Mucosa of rectum (tissue), 2 donors: ENCODE data around the gene STK36.

Experiments used
- H3K27ac ChIP-seq, 2 donors: one replicate each; pipeline ENCODE4 v1.7.0; 2013; ENCODE audit warnings: inconsistent platforms in 2 of 2, low read depth in 2 of 2, low read length in 2 of 2
- H3K27me3 ChIP-seq, 2 donors: one replicate each; pipeline ENCODE4 v1.7.0; 2013; ENCODE audit warnings: low read length in 2 of 2; ENCODE audit not compliant: control insufficient read depth in 2 of 2, insufficient read depth in 2 of 2
- H3K36me3 ChIP-seq, 2 donors: one replicate each; pipeline ENCODE4 v1.7.0; 2013; ENCODE audit warnings: low read length in 2 of 2; ENCODE audit not compliant: control insufficient read depth in 2 of 2, insufficient read depth in 2 of 2
- H3K4me1 ChIP-seq, 2 donors: one replicate each; pipeline ENCODE4 v1.7.0; 2013; ENCODE audit warnings: low read length in 2 of 2, mild to moderate bottlenecking in 1 of 2; ENCODE audit not compliant: control insufficient read depth in 2 of 2, insufficient read depth in 2 of 2
- H3K4me3 ChIP-seq, 2 donors: one replicate each; pipeline ENCODE4 v1.7.0; 2013; ENCODE audit warnings: low read length in 2 of 2
- H3K9ac ChIP-seq, 2 donors: one replicate each; pipeline ENCODE4 v1.7.0; 2013; ENCODE audit warnings: low read length in 2 of 2, low read depth in 1 of 2, mild to moderate bottlenecking in 1 of 2
- H3K9me3 ChIP-seq, 2 donors: one replicate each; pipeline ENCODE4 v1.7.0; 2013; ENCODE audit warnings: low read length in 2 of 2; ENCODE audit not compliant: control insufficient read depth in 2 of 2
- donor health status: healthy.
- donor health status: Normal muscosa, but diverticular disease.

The STK36 gene

DNA sequence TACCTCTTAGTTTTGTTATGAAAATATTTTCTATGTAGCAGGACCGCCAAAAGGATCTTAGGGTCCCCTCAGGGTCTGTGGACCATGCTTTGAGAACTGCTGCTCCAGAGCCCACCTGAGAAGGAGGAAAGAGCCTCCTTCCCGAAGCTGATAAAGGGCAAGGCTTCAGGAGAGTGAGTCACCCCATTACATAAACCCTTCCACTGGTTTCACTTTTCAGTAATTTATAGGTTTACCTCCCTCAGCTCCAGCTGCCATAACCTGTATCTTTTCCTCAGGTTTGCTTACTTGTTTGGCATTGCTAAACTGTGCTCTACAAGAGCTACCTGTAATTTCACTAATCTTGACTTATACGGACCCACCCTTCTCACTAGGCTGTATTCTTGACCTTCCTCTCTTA, 45.4 kb downstream of the STK36 start:
- H3K4me3 ChIP-seq = peak overlapping the region in 1 of 2 donors; percentile 17
- peak overlapping the region; percentile 17 to 77 for H3K27ac ChIP-seq
- H3K9me3 ChIP-seq = no peaks in the 10 kb centered on the region
- no peaks in the 10 kb centered on the region for H3K36me3 ChIP-seq
- H3K9ac ChIP-seq = peak overlapping the region in 1 of 2 donors; percentile 60
- H3K27me3 ChIP-seq = no peaks in the 10 kb centered on the region
- H3K4me1 ChIP-seq = peaks cover 0 to 7% of the 10 kb centered on the region in 2 donors

DNA sequence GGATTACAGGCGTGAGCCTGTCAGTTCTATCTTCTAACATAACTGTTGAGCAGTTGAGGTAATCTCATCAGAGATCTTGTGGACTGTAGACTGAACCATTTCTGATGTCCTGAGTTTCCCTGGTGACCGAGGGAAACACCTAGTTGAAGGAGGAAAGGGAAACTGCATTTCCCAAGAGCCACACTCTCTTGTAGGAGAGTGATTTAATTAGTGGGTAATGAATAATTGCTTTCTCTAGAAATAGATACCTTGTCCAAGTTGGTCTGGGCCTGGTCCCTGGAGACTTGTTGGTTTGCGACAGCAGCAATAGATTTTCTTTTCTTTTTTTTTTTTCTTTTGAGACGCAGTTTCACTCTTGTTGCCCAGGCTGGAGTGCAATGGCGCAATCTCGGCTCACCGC, 46.2 kb downstream of the STK36 start:
- Histone ChIP-seq H3K36me3 (no peaks in the 10 kb centered on the region), H3K9ac (no peak overlapping the region), H3K4me1 (peaks cover 0 to 10% of the 10 kb centered on the region in 2 donors), H3K9me3 (no peaks in the 10 kb centered on the region), H3K27ac (no peak overlapping the region), H3K27me3 (no peaks in the 10 kb centered on the region), H3K4me3 (no peak overlapping the region)

DNA sequence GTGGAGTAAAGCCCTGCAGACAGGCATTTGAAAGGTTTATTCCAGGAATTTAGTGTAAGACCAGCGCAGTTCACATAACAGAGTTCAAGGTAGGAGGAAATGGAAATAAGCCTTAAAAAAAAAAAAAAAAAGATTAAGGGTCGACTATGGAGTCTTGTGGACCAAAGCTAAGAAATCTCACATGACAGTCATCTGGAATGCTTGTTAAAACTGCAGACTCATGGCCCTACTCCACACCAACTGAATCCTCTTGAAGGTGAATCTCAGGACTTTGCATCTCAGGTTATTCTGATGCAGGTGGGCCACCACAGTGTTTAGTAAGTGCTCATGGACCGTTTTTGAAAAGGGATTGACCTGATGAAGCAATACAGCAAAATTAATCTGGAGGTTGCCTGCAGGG, 47.6 kb downstream of the STK36 start:
- Histone ChIP-seq H3K9ac (no peak overlapping the region), H3K4me1 (peaks cover 0 to 10% of the 10 kb centered on the region in 2 donors), H3K27ac (no peak overlapping the region), H3K4me3 (no peak overlapping the region), H3K36me3 (no peaks in the 10 kb centered on the region), H3K27me3 (no peaks in the 10 kb centered on the region), H3K9me3 (no peaks in the 10 kb centered on the region)

DNA sequence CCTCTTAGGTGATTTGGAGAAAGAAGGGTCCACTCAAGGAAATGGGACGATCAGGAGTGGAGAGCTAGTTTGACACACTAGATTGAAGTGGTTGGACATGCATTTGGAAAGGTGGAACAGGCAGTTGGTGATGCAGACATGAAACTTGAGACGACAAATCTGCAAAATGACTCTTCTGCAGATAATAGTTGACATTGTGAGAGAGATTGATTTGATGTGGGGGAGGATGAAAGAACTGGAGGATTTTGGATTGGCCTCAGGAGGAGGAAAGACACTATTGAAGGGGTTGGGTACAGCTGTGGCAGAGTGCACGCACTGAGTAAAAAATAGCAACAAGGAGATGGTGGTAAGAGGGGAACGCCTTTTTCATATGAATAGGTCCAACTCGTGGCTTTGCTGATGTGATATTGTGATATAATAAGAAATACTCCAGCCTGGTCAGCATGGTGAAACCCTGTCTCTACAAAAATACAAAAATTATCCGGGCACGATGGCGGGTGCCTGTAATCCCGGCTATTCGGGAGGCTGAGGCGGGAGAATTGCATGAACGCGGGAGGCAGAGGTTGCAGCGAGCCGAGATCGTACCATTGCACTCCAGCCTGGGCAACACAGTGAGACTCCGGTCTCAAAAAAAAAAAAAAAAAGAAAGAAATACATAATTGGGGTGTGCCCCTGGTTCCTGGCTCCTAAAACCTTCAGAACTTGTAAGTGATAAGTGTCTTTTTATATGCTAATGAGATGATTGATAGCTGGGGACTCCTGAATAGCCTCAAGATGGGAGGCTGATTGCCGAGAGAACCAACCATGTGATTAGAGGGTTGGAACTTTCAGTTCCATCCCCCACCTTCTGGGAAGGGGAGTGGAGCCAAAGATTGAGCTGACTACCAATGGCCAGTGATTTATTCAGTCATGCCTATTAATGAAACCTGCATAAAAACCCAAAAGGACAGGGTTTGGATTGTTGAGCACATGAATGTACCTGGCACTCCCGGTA, 48.5 kb downstream of the STK36 start:
- no peak overlapping the region for H3K27ac ChIP-seq
- H3K4me3 ChIP-seq = no peak overlapping the region
- H3K9me3 ChIP-seq = no peaks in the 10 kb centered on the region
- no peaks in the 10 kb centered on the region for H3K27me3 ChIP-seq
- no peak overlapping the region for H3K9ac ChIP-seq
- H3K4me1 ChIP-seq = peaks cover 0 to 10% of the 10 kb centered on the region in 2 donors
- H3K36me3 ChIP-seq = no peaks in the 10 kb centered on the region

DNA sequence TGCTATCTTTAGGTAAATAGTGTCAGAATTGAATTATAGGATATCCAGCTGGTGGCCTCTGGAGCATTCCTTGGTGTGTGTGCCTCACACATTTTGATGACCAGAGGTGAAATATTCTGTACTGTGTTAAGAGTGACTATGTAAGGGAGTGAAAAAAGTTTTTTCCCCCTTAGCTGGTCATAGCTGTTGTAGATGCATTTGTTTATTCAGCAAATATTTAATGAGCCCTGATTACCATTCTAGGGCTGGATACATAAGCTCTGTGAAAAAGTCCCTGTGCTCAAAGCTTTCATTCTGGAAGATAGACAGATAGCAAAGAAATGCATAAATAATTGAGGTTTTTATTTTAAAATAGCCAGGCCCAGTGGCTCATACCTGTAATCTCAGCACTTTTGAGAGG, 49.6 kb downstream of the STK36 start:
- Histone ChIP-seq H3K4me3 (no peak overlapping the region), H3K36me3 (no peaks in the 10 kb centered on the region), H3K9ac (no peak overlapping the region), H3K27ac (no peak overlapping the region), H3K9me3 (no peaks in the 10 kb centered on the region), H3K27me3 (no peaks in the 10 kb centered on the region), H3K4me1 (peaks cover 0 to 10% of the 10 kb centered on the region in 2 donors)

DNA sequence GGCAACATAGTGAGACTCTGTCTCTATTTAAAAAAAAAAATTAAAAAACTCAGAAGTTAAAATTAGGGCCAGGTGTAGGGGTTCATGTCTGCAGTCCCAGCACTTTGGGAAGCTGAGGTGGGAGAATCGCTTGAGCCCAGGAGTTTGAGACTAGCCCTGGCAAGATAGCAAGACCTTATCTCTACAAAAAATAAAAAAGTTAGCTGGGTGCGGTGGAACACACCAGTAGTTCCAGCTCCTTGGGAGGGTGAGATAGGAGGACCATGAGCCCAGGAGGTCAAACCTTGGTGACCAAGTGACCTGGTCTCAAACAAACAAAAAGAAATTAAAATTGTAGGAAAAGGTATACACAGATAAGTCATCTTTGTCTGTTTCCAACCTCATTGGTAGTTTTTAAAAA, 50.0 kb downstream of the STK36 start:
- Histone ChIP-seq H3K36me3 (no peaks in the 10 kb centered on the region), H3K9me3 (no peaks in the 10 kb centered on the region), H3K27ac (no peak overlapping the region), H3K27me3 (no peaks in the 10 kb centered on the region), H3K4me3 (no peak overlapping the region), H3K4me1 (peaks cover 0 to 8% of the 10 kb centered on the region in 2 donors), H3K9ac (no peak overlapping the region)

DNA sequence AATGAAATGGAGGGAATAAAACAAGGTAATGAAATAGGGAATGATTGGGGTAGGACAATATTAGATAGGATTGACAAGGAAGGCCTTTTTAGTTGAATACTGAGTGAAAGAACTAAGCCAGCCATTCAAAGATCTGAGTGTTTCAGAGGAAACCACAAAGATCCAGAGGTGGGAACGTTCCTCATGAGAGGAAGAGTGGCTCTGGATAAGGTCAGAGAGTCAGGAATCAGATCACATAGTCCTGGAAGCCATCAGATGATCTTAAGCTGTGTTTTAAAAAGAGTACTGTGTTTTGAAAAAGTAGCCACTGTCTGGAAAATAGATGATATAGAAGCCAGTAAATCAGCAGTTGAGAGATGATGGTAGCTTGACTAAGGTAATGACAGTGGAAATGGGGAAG, 50.5 kb downstream of the STK36 start:
- H3K36me3 ChIP-seq = no peaks in the 10 kb centered on the region
- no peaks in the 10 kb centered on the region for H3K27me3 ChIP-seq
- no peak overlapping the region for H3K9ac ChIP-seq
- H3K9me3 ChIP-seq = no peaks in the 10 kb centered on the region
- H3K4me3 ChIP-seq = no peak overlapping the region
- H3K4me1 ChIP-seq = peaks cover 0 to 4% of the 10 kb centered on the region in 2 donors
- no peak overlapping the region for H3K27ac ChIP-seq

DNA sequence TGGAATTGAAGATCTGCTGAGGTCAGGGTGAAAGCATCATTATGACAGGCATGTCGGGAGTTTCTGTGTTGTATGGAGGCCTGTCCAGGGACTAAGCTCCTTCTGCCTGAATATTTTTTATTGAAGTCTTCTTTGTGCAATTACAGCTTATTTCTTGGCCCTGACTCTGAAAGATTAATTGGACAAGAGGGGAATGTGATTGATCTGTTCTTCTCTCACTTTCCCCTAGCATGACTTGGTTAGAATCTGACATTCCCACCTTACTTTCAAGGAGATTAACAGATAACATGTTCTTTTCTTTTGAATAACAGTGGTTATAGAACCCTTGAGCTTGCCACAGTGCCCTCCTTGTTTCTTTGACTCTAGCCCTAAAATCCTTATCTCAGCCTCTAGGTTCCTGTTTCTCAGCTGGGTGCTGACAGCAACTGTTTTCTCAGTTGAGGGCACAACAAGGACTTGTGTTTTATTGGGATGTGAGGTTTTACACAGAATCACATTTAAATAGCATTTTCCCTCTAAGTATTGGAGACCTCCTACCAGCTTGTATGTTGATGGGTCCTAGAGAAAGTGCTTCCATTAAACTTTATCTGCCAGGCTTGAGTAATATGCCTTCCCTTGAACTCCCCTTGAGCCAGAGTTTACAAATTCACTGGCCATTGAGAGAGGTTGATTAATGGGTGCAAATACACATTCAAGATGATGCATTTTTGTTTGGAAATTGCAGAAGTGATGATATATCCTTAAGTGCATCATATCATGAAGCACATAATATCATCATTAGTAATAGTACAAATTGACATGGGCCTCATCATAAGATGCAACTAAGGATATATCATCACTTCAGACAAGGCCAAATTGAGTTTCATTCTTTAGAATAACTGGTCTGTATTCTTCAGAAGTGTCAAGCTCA, 51.2 kb downstream of the STK36 start:
- Histone ChIP-seq H3K4me3 (no peak overlapping the region), H3K27me3 (no peaks in the 10 kb centered on the region), H3K36me3 (peaks cover 0 to 2% of the 10 kb centered on the region in 2 donors), H3K4me1 (peaks cover 0 to 3% of the 10 kb centered on the region in 2 donors), H3K27ac (no peak overlapping the region), H3K9me3 (peaks cover 0 to 3% of the 10 kb centered on the region in 2 donors), H3K9ac (no peak overlapping the region)

DNA sequence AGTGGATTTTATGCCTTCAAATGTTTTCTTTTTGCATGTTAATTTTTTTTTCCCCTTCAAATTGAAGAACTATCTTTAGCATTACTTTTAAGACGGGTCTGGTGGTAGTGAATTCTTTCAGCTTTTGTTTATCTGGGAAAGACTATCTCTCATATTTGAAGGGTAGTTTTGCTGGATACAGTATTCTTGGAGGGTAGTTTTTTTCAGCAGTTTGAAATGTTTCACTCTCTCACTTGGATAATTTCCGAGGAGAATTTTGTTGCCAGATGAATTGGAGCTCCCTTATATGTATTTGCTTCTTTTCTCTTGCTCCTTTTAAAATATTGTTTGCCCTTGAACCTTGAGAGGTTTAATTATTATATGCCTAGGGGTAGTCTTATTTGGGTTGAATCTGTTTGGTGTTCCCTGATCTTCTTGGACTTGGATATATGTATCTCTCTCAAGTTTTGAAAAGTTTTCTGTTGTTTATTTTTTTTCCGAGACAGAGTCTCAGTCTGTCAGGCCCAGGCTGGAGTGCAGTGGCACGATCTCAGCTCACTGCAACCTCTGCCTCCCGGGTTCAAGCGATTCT, 54.2 kb downstream of the STK36 start:
- peaks cover 0 to 3% of the 10 kb centered on the region in 2 donors for H3K9me3 ChIP-seq
- no peak overlapping the region for H3K4me3 ChIP-seq
- no peak overlapping the region for H3K9ac ChIP-seq
- H3K4me1 ChIP-seq = peaks cover 0 to 3% of the 10 kb centered on the region in 2 donors
- H3K27me3 ChIP-seq = no peaks in the 10 kb centered on the region
- no peak overlapping the region for H3K27ac ChIP-seq
- H3K36me3 ChIP-seq = peaks cover 0 to 2% of the 10 kb centered on the region in 2 donors
